HCT116 (cell line): Measurements from ENCODE around the gene RBM25.

Experiments used
- CEBPB ChIP-seq: IDR thresholded peaks from 2 replicates; pipeline ENCODE4 v1.6.1; 2012; ENCODE audit warnings: low read depth
- CTCF ChIP-seq, 3 experiments: fragments of 200-600 bp in 1 of 3; sonication (generic) in 1 of 3; IDR thresholded peaks in 2 of 3; conservative IDR thresholded peaks in 1 of 3; 2 replicates each; pipeline ENCODE4 v1.5.1; 2012 to 2017; ENCODE audit warnings: low read depth in 2 of 3, low read length in 2 of 3, antibody characterized with exemption in 1 of 3, borderline replicate concordance in 1 of 3, control low read depth in 1 of 3, mild to moderate bottlenecking in 1 of 3, mixed read lengths in 1 of 3, mixed run types in 1 of 3, moderate library complexity in 1 of 3; ENCODE audit not compliant: insufficient read depth in 1 of 3
- EGR1 ChIP-seq: IDR thresholded peaks from 2 replicates; pipeline ENCODE4 v1.6.1; 2012; ENCODE audit warnings: low read depth
- EZH2 ChIP-seq: fragments of 200-600 bp; sonication (generic); IDR thresholded peaks from 2 replicates; pipeline ENCODE4 v1.6.1; 2017; ENCODE audit warnings: antibody characterized with exemption, mixed run types
- JUND ChIP-seq: IDR thresholded peaks from 2 replicates; pipeline ENCODE4 v1.6.1; 2012
- MAX ChIP-seq: IDR thresholded peaks from 2 replicates; pipeline ENCODE4 v1.6.1; 2012
- POLR2A ChIP-seq: IDR thresholded peaks from 2 replicates; pipeline ENCODE4 v1.7.0; 2011; ENCODE audit warnings: borderline replicate concordance; ENCODE audit not compliant: insufficient read depth, insufficient read length; ENCODE audit errors: extremely low read depth
- POLR2AphosphoS5 ChIP-seq: IDR thresholded peaks from 2 replicates; pipeline ENCODE4 v1.6.1; 2011; ENCODE audit warnings: mild to moderate bottlenecking, low read depth, low read length, moderate library complexity
- REST ChIP-seq: IDR thresholded peaks from 2 replicates; pipeline ENCODE4 v1.6.1; 2012; ENCODE audit warnings: low read depth
- SIN3A ChIP-seq: IDR thresholded peaks from 2 replicates; pipeline ENCODE4 v1.6.1; 2012; ENCODE audit warnings: low read depth
- SP1 ChIP-seq: IDR thresholded peaks from 2 replicates; pipeline ENCODE4 v1.6.1; 2012; ENCODE audit warnings: low read depth
- ZBTB33 ChIP-seq: IDR thresholded peaks from 2 replicates; pipeline ENCODE4 v1.6.1; 2011; ENCODE audit warnings: mild to moderate bottlenecking, low read length, moderate library complexity; ENCODE audit not compliant: insufficient replicate concordance; ENCODE audit errors: extremely low read depth

- TF ChIP-seq CTCF (IDR thresholded peaks at IDR 0.05 in 2 of 3, conservative IDR thresholded peaks at IDR 0.05 in 1 of 3; ENCODE audit: borderline replicate concordance in 1 of 3, insufficient read depth in 1 of 3, low read depth in 2 of 3, low read length in 2 of 3) (no peak), EZH2 (no peak), SIN3A (no peak), MAX (no peak), POLR2AphosphoS5 (no peak), POLR2A (no peak), EGR1 (no peak), ZBTB33 (no peak), JUND (no peak), REST (no peak), SP1 (no peak), CEBPB (no peak)
These were observed 764 bp downstream of the RBM25 start for GRCh38 chr14:73058922-73059673.
